ENCODE measurements around the gene TAF10. TPM values are rescaled to one million over a fixed set of nuclear protein-coding genes. Genes with fewer than 3 reads are reported as not detected.

Gene TAF10
- total RNA-seq, 1 experiment from 2014 or later = 51.5 TPM

GRCh38 chr11:6650104-6650503, 38.1 kb upstream of the TAF10 start:
- CTCF ChIA-PET = no interaction called here
- DNase-seq = no peak
- Histone ChIP-seq H3F3A (ENCODE audit: insufficient read depth, low read depth) (no peaks in the 10 kb centered on the region), H3K4me2 (no peak overlapping the region), H3K4me3 (no peak overlapping the region), H3K27ac (no peak overlapping the region), H3K36me3 (ENCODE audit: low read depth) (no peaks in the 10 kb centered on the region), H2AFZ (no peak overlapping the region), H3K9me3 (ENCODE audit: insufficient read depth, low read depth) (no peaks in the 10 kb centered on the region), H3K79me2 (ENCODE audit: low read depth) (no peaks in the 10 kb centered on the region), H3K4me1 (replicated peaks; ENCODE audit: insufficient read depth) (no peaks in the 10 kb centered on the region), H3K9me2 (ENCODE audit: insufficient read depth) (no peaks in the 10 kb centered on the region), H3K27me3 (ENCODE audit: insufficient read depth, low read depth) (peaks cover 2% of the 10 kb centered on the region; the same call in 1 of the 2 replicates), H4K20me1 (ENCODE audit: insufficient read depth) (no peaks in the 10 kb centered on the region)
- POLR2A ChIA-PET (ENCODE audit: unreplicated experiment) = no interaction called here
- no TSS peak for BruUV-seq (replicated peaks)
- no peak for TF ChIP-seq EZH2 (IDR thresholded peaks at IDR 0.05; ENCODE audit: low read depth)
- TF ChIP-seq CTCF (conservative IDR thresholded peaks at IDR 0.05) = no peak
- intact Hi-C loops (cut with micrococcal nuclease; ENCODE audit: unreplicated experiment) = no loop called here

GRCh38 chr11:6648501-6648900, 36.5 kb upstream of the TAF10 start:
- TF ChIP-seq CTCF (conservative IDR thresholded peaks at IDR 0.05) = no peak
- no peak for TF ChIP-seq EZH2 (IDR thresholded peaks at IDR 0.05; ENCODE audit: low read depth)
- Histone ChIP-seq H3K4me1 (replicated peaks; ENCODE audit: insufficient read depth) (no peaks in the 10 kb centered on the region), H3K4me3 (no peak overlapping the region), H3K36me3 (ENCODE audit: low read depth) (no peaks in the 10 kb centered on the region), H3K9me2 (ENCODE audit: insufficient read depth) (no peaks in the 10 kb centered on the region), H3K27me3 (ENCODE audit: insufficient read depth, low read depth) (peaks cover 2% of the 10 kb centered on the region; the same call in 1 of the 2 replicates), H3K27ac (no peak overlapping the region), H4K20me1 (ENCODE audit: insufficient read depth) (no peaks in the 10 kb centered on the region), H3K9me3 (ENCODE audit: insufficient read depth, low read depth) (no peaks in the 10 kb centered on the region), H3K4me2 (no peak overlapping the region), H2AFZ (no peak overlapping the region), H3F3A (ENCODE audit: insufficient read depth, low read depth) (no peaks in the 10 kb centered on the region), H3K79me2 (ENCODE audit: low read depth) (no peaks in the 10 kb centered on the region)
- ChIA-PET POLR2A (ENCODE audit: unreplicated experiment) (interaction anchor here (0.5 kb wide), 1 partner anchor 16 kb away, joined by 8 read pairs; no protein-coding TSS in a partner anchor), CTCF (no interaction called here)
- intact Hi-C loops (cut with micrococcal nuclease; ENCODE audit: unreplicated experiment) = no loop called here
- no peak for DNase-seq
- no TSS peak for BruUV-seq (replicated peaks)

GRCh38 chr11:6647836-6648235, 35.8 kb upstream of the TAF10 start:
- no peaks in the 10 kb centered on the region for H3K9me2 ChIP-seq (ENCODE audit: insufficient read depth)
- POLR2A ChIA-PET (ENCODE audit: unreplicated experiment) = no interaction called here
- H3K4me1 ChIP-seq (replicated peaks; ENCODE audit: insufficient read depth) = no peaks in the 10 kb centered on the region
- H3K27ac ChIP-seq = no peak overlapping the region
- no peaks in the 10 kb centered on the region for H3K36me3 ChIP-seq (ENCODE audit: low read depth)
- CTCF ChIA-PET = no interaction called here
- H4K20me1 ChIP-seq (ENCODE audit: insufficient read depth) = no peaks in the 10 kb centered on the region
- H3K79me2 ChIP-seq (ENCODE audit: low read depth) = no peaks in the 10 kb centered on the region
- H3F3A ChIP-seq (ENCODE audit: insufficient read depth, low read depth) = no peaks in the 10 kb centered on the region
- no TSS peak for BruUV-seq (replicated peaks)
- DNase-seq = no peak
- no peak overlapping the region for H3K4me3 ChIP-seq
- TF ChIP-seq CTCF (conservative IDR thresholded peaks at IDR 0.05) (no peak), EZH2 (IDR thresholded peaks at IDR 0.05; ENCODE audit: low read depth) (no peak)
- H3K9me3 ChIP-seq (ENCODE audit: insufficient read depth, low read depth) = no peaks in the 10 kb centered on the region
- peaks cover 2% of the 10 kb centered on the region; the same call in 1 of the 2 replicates for H3K27me3 ChIP-seq (ENCODE audit: insufficient read depth, low read depth)
- no peak overlapping the region for H3K4me2 ChIP-seq
- no peak overlapping the region for H2AFZ ChIP-seq
- intact Hi-C loops (cut with micrococcal nuclease; ENCODE audit: unreplicated experiment) = no loop called here

All from PC-9 (cell line).